Smooth muscle cell (in vitro differentiated cells): ENCODE results near the gene DUOX1. TPM values are rescaled to one million over a fixed set of nuclear protein-coding genes. Genes with fewer than 3 reads are reported as not detected.

Experiments
- DNase-seq: peaks from one replicate; lab custom pipeline; 2025; ENCODE audit not compliant: unreplicated experiment; lab: John Stamatoyannopoulos, UW
- H2AFZ ChIP-seq: fragments of 200-600 bp; sonication (generic); 2 replicates; pipeline ENCODE4 v1.6.0; 2016; ENCODE audit warnings: antibody characterized with exemption, low read depth, mild to moderate bottlenecking
- H3F3A ChIP-seq: fragments of 200-600 bp; sonication (generic); 2 replicates; pipeline ENCODE4 v1.6.0; 2017; ENCODE audit warnings: antibody characterized with exemption, low read depth
- H3K27ac ChIP-seq: fragments of 200-600 bp; sonication (generic); 2 replicates; pipeline ENCODE4 v1.5.1; 2016; ENCODE audit warnings: low read depth, mild to moderate bottlenecking
- H3K27me3 ChIP-seq: fragments of 200-600 bp; sonication (generic); 2 replicates; pipeline ENCODE4 v1.6.1; 2016; ENCODE audit warnings: low read depth, mild to moderate bottlenecking
- H3K36me3 ChIP-seq: fragments of 200-600 bp; sonication (generic); 2 replicates; pipeline ENCODE4 v1.5.1; 2016; ENCODE audit warnings: low read depth
- H3K4me1 ChIP-seq: fragments of 200-600 bp; sonication (generic); 2 replicates; pipeline ENCODE4 v1.5.1; 2016; ENCODE audit warnings: low read depth
- H3K4me2 ChIP-seq: fragments of 200-600 bp; sonication (generic); 2 replicates; pipeline ENCODE4 v1.6.0; 2016; ENCODE audit warnings: mild to moderate bottlenecking
- H3K4me3 ChIP-seq: fragments of 200-600 bp; sonication (generic); 2 replicates; pipeline ENCODE4 v1.5.1; 2016; ENCODE audit warnings: mild to moderate bottlenecking
- H3K79me2 ChIP-seq: fragments of 200-600 bp; sonication (generic); 2 replicates; pipeline ENCODE4 v1.6.0; 2016; ENCODE audit warnings: low read depth, mild to moderate bottlenecking
- H3K9ac ChIP-seq: fragments of 200-600 bp; sonication (generic); 2 replicates; pipeline ENCODE4 v1.6.0; 2016; ENCODE audit warnings: low read depth
- H3K9me3 ChIP-seq: fragments of 200-600 bp; sonication (generic); replicated peaks from 2 replicates; pipeline ENCODE4 v1.5.1; 2016; ENCODE audit warnings: low read depth
- H4K20me1 ChIP-seq: fragments of 200-600 bp; sonication (generic); 2 replicates; pipeline ENCODE4 v1.6.0; 2016; ENCODE audit warnings: low read depth
- WGBS: methylation state at CpG from one replicate; pipeline ENCODE4 v1.1.7; 2016; ENCODE audit warnings: low lambda C conversion rate; 5-methylcytosine and 5-hydroxymethylcytosine counted together
- polyA plus RNA-seq: library from polyadenylated mRNA; unstranded; fragments of >200 nt; fragmentation: Nextera tagmentation; extraction: Ambion mirVana; gene quantifications from 2 replicates; pipeline ENCODE4 v1.2.1, GENCODE V29; 2016
- total RNA-seq: library from RNA; depleted of rRNA; stranded (reverse); fragments of >200 nt; gene quantifications from 2 replicates; pipeline ENCODE4 v1.2.3, GENCODE V29; 2014
- TF ChIP-seq, protein P1 (sequence below): fragments of 200-600 bp; sonication (generic); IDR thresholded peaks from 2 replicates; pipeline ENCODE4 v1.5.1; 2017; ENCODE audit warnings: borderline replicate concordance, mild to moderate bottlenecking, antibody characterized with exemption; ENCODE audit not compliant: insufficient read depth, poor library complexity, severe bottlenecking

The DUOX1 gene
- total and polyA plus RNA-seq, 2 experiments from 2014 or later: 4.4 to 5.8 TPM

DNA sequence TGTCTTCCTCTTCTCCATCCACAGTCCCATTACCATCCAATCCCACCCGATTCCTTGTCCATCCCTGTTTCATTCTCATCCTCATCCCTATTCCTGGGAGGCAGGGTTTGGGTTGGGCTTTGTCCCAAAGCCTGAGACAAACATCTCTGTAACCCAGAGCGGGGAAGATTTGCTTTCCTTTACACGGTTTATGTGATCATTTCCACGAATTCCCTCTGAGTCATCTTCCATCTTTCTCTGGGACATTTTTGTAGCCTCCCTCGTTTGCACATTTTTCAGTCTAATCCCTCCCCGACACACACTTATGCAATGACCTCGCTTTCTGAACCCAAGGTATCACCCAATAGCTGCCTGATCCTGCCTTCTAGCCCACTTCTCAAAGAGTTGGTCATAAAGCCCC, 38.6 kb upstream of the DUOX1 start:
- no peak overlapping the region for H2AFZ ChIP-seq
- H3K9me3 ChIP-seq: no peaks in the 10 kb centered on the region
- H3K79me2 ChIP-seq: no peaks in the 10 kb centered on the region
- H3F3A ChIP-seq: no peaks in the 10 kb centered on the region
- H3K4me2 ChIP-seq: peak overlapping the region; percentile 50
- H3K4me1 ChIP-seq: no peaks in the 10 kb centered on the region
- no peak for DNase-seq
- H3K36me3 ChIP-seq: no peaks in the 10 kb centered on the region
- peaks cover 14% of the 10 kb centered on the region for H3K27me3 ChIP-seq
- TF ChIP-seq, protein P1, sequence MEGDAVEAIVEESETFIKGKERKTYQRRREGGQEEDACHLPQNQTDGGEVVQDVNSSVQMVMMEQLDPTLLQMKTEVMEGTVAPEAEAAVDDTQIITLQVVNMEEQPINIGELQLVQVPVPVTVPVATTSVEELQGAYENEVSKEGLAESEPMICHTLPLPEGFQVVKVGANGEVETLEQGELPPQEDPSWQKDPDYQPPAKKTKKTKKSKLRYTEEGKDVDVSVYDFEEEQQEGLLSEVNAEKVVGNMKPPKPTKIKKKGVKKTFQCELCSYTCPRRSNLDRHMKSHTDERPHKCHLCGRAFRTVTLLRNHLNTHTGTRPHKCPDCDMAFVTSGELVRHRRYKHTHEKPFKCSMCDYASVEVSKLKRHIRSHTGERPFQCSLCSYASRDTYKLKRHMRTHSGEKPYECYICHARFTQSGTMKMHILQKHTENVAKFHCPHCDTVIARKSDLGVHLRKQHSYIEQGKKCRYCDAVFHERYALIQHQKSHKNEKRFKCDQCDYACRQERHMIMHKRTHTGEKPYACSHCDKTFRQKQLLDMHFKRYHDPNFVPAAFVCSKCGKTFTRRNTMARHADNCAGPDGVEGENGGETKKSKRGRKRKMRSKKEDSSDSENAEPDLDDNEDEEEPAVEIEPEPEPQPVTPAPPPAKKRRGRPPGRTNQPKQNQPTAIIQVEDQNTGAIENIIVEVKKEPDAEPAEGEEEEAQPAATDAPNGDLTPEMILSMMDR: no peak
- H3K4me3 ChIP-seq: no peak overlapping the region
- H3K27ac ChIP-seq: peak overlapping the region; percentile 96
- peak overlapping the region; percentile 69 for H3K9ac ChIP-seq
- peaks cover 4% of the 10 kb centered on the region for H4K20me1 ChIP-seq
- WGBS: 20% methylated on average over 7 of the region's 7 CpGs

DNA sequence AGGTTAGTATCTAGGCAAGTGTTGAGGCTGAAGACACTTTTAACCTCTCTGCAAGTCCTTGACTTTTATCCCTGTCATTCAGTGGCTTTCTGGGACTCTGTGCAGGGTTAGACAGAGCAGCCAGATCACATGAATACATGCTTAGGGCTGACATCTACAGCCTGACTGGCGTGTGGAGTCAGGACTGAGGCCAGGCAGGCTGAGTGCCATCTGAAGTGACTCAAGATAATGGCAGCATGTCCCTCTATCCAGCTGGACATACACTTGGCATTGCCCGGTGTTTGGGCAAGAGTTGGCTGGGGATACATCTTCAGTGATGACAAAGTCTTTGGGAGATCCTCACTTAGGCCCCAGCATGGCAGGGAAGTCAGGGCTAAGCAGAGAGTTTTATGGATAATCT, 38.2 kb upstream of the DUOX1 start:
- no peak for DNase-seq
- H4K20me1 ChIP-seq: peaks cover 4% of the 10 kb centered on the region
- 73% methylated on average over 2 of the region's 2 CpGs for WGBS

DNA sequence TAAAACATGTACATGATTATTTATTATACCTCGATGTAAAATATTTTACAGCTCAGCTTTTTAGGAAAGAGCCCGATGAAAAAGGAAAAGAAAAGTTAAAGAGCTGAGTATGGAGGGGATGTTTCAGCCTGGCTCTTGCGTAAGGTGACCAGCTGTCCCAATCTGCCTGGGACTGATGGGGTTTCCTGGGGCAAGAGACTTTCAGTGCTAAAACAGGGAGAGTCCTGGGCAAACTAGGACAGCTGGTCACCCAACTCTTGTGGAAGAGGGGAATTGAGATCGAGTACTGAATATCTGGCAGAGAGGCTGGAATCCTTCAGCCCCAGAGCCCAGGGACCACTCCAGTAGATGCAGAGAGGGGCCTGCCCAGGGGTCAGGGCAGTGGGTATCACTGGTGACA, 36.8 kb upstream of the DUOX1 start:
- no peaks in the 10 kb centered on the region for H3K79me2 ChIP-seq
- no peaks in the 10 kb centered on the region for H3K9me3 ChIP-seq
- H3K4me3 ChIP-seq: no peak overlapping the region
- peaks cover 12% of the 10 kb centered on the region for H3K27me3 ChIP-seq
- H3K27ac ChIP-seq: no peak overlapping the region
- no peak overlapping the region for H3K4me2 ChIP-seq
- WGBS: 90% methylated on average over 4 of the region's 4 CpGs
- H4K20me1 ChIP-seq: peaks cover 4% of the 10 kb centered on the region
- H2AFZ ChIP-seq: no peak overlapping the region
- TF ChIP-seq, protein P1: no peak
- H3F3A ChIP-seq: no peaks in the 10 kb centered on the region
- no peaks in the 10 kb centered on the region for H3K36me3 ChIP-seq
- no peak for DNase-seq
- no peak overlapping the region for H3K9ac ChIP-seq
- H3K4me1 ChIP-seq: no peaks in the 10 kb centered on the region

More for the DNA sequence above, 38.2 kb upstream of the DUOX1 start:
- Histone ChIP-seq H3K4me2 (peak overlapping the region; percentile 50), H3K9me3 (no peaks in the 10 kb centered on the region), H2AFZ (no peak overlapping the region), H3K4me1 (no peaks in the 10 kb centered on the region), H3K27ac (peak overlapping the region; percentile 96), H3F3A (no peaks in the 10 kb centered on the region), H3K79me2 (no peaks in the 10 kb centered on the region), H3K9ac (no peak overlapping the region), H3K4me3 (no peak overlapping the region), H3K36me3 (no peaks in the 10 kb centered on the region), H3K27me3 (peaks cover 16% of the 10 kb centered on the region)
- TF ChIP-seq, protein P1: no peak

DNA sequence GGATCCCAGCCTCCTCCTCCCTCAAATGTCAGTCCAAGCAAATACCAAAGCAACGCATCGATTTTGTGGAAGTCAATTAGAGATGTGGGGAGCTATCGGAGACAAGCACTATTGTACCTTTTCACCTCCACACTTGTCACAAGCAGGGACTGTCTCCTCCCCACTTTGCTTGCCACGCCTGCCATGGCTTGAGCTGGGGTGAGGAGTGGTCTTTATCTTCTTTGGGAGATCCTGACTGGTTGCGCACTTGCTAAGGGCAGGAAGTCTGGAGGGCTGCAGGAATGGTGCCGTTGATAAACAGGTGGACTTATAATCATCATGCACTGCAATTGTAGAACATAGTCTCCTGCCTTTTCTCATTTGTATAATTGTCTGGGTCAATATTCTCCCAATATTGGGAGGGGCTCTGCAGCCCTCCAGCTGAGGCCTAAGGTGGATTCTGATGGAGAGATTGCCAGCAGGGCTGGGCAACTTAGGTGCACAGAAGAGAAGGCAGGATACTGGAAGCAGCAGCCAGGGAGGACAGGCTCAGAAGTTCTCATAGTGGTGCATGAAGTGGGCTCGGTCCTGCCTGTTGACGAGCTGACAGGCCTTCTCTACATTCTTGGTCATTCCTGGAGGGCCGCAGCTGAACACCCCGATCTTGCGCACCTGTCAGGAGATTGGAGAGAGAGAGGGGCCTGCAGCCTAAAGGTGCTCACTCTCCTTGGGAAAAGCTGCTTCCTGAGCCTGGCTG, 36.0 kb upstream of the DUOX1 start:
- no peaks in the 10 kb centered on the region for H3K36me3 ChIP-seq
- peaks cover 4% of the 10 kb centered on the region for H4K20me1 ChIP-seq
- H3K9ac ChIP-seq: no peak overlapping the region
- TF ChIP-seq, protein P1: no peak
- H3F3A ChIP-seq: no peaks in the 10 kb centered on the region
- H3K9me3 ChIP-seq: no peaks in the 10 kb centered on the region
- H3K79me2 ChIP-seq: no peaks in the 10 kb centered on the region
- H3K4me2 ChIP-seq: no peak overlapping the region
- 93% methylated on average over 11 of the region's 11 CpGs for WGBS
- H3K27me3 ChIP-seq: peaks cover 17% of the 10 kb centered on the region
- no peaks in the 10 kb centered on the region for H3K4me1 ChIP-seq
- no peak overlapping the region for H3K4me3 ChIP-seq
- no peak overlapping the region for H2AFZ ChIP-seq
- DNase-seq: no peak
- no peak overlapping the region for H3K27ac ChIP-seq
